Measurements from ENCODE around the gene BBS2. TPM values are rescaled to one million over a fixed set of nuclear protein-coding genes. Genes with fewer than 3 reads are reported as not detected.

Gene BBS2
- total and polyA plus RNA-seq, 2 of the 4 experiments (the other 2 are of a cell fraction) = 18.6 to 32.3 TPM

DNA sequence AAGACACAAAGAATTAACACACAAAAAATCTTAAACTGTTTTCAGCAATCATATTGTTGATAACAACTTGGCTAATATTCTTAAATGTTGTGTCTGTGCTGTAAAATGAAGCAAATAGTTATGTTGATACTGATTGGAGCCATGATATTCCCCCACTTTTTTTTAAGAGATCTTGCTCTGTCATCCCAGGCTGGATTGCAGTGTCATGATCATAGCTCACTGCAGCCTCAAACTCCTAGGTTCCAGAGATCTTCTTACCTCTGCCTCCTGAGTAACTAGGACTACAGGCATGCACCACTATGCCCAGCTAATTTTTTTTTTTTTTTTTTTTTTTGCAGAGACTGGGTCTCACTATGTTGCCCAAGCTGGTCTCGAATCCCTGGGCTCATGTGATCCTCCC lies 26.0 kb downstream of the BBS2 start:
- dilution Hi-C loops (cut with HindIII; ENCODE audit: low sequenced_read_pairs, unreplicated experiment) (no loop called here), in situ Hi-C loops (cut with MboI; ENCODE audit: low sequenced_read_pairs) (no loop called here), intact Hi-C loops (cut with micrococcal nuclease) (no loop called here)
- Histone ChIP-seq H3K4me3 (ENCODE audit: insufficient read depth, low read depth, low read length) (no peak overlapping the region), H3K14ac (replicated peaks; ENCODE audit: low read depth, low read length) (no peak overlapping the region), H3K4me1 (ENCODE audit: control insufficient read depth, insufficient read depth, low read length) (no peaks in the 10 kb centered on the region), H4K8ac (ENCODE audit: low read depth in 2 of 2, low read length in 2 of 2) (no peak overlapping the region), H4K20me1 (ENCODE audit: insufficient read depth, low read length) (no peaks in the 10 kb centered on the region), H3K27ac (ENCODE audit: insufficient read depth, low read length) (no peak overlapping the region), H2BK5ac (ENCODE audit: low read depth, low read length, poor library complexity, severe bottlenecking) (no peak overlapping the region), H3K9me3 (ENCODE audit: control insufficient read depth, insufficient read depth, low read length) (no peaks in the 10 kb centered on the region), H3K27me3 (ENCODE audit: control insufficient read depth, insufficient read depth, low read length) (no peaks in the 10 kb centered on the region), H3K56ac (ENCODE audit: extremely low read depth, insufficient read depth, low read length) (no peak overlapping the region), H2BK120ac (ENCODE audit: low read depth, low read length) (no peak overlapping the region), H2BK20ac (ENCODE audit: low read depth, low read length) (no peak overlapping the region), H2BK15ac (ENCODE audit: low read depth, low read length) (no peak overlapping the region), H3K18ac (ENCODE audit: low read depth, low read length) (no peak overlapping the region), H4K5ac (ENCODE audit: low read depth, low read length) (no peak overlapping the region), H3K9ac (ENCODE audit: low read depth, low read length) (no peak overlapping the region), H2AK9ac (replicated peaks; ENCODE audit: low read depth, low read length, poor library complexity) (no peak overlapping the region), H3K36me3 (ENCODE audit: control insufficient read depth, insufficient read depth, low read length) (peaks cover 5% of the 10 kb centered on the region), H3K79me1 (ENCODE audit: low read depth in 1 of 2, low read length in 2 of 2) (no peaks in the 10 kb centered on the region), H4K91ac (ENCODE audit: insufficient read depth, low read depth, low read length) (no peak overlapping the region), H3K4me2 (ENCODE audit: low read depth, low read length) (no peak overlapping the region), H3K9me1 (ENCODE audit: insufficient read depth, low read length) (no peaks in the 10 kb centered on the region), H2AFZ (replicated peaks; ENCODE audit: low read length, poor library complexity) (no peak overlapping the region), H3K23ac (ENCODE audit: low read depth, low read length) (no peak overlapping the region), H3K4ac (ENCODE audit: low read depth, low read length) (no peak overlapping the region), H2AK5ac (ENCODE audit: low read depth, low read length) (no peak overlapping the region)
- ATAC-seq (ENCODE audit: low read depth) (no peak), DNase-seq (no peak)
- CTCF ChIA-PET = interaction anchor here (0.7 kb wide), 1 partner anchor 1108 kb away, joined by 3 read pairs; no protein-coding TSS in a partner anchor
- no peak for TF ChIP-seq RFX5 (IDR thresholded peaks at IDR 0.05; ENCODE audit: low read depth, low read length)
- TF ChIP-seq, protein P1, sequence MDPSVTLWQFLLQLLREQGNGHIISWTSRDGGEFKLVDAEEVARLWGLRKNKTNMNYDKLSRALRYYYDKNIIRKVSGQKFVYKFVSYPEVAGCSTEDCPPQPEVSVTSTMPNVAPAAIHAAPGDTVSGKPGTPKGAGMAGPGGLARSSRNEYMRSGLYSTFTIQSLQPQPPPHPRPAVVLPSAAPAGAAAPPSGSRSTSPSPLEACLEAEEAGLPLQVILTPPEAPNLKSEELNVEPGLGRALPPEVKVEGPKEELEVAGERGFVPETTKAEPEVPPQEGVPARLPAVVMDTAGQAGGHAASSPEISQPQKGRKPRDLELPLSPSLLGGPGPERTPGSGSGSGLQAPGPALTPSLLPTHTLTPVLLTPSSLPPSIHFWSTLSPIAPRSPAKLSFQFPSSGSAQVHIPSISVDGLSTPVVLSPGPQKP (IDR thresholded peaks at IDR 0.05; ENCODE audit: borderline replicate concordance, low read depth, low read length) = no peak
- TF ChIP-seq, protein P2, sequence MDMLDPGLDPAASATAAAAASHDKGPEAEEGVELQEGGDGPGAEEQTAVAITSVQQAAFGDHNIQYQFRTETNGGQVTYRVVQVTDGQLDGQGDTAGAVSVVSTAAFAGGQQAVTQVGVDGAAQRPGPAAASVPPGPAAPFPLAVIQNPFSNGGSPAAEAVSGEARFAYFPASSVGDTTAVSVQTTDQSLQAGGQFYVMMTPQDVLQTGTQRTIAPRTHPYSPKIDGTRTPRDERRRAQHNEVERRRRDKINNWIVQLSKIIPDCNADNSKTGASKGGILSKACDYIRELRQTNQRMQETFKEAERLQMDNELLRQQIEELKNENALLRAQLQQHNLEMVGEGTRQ (IDR thresholded peaks at IDR 0.05; ENCODE audit: low read depth, low read length) = no peak
- TF ChIP-seq NFE2L2 (IDR thresholded peaks at IDR 0.05; ENCODE audit: low read depth, low read length) = no peak
- TF ChIP-seq, protein P3, sequence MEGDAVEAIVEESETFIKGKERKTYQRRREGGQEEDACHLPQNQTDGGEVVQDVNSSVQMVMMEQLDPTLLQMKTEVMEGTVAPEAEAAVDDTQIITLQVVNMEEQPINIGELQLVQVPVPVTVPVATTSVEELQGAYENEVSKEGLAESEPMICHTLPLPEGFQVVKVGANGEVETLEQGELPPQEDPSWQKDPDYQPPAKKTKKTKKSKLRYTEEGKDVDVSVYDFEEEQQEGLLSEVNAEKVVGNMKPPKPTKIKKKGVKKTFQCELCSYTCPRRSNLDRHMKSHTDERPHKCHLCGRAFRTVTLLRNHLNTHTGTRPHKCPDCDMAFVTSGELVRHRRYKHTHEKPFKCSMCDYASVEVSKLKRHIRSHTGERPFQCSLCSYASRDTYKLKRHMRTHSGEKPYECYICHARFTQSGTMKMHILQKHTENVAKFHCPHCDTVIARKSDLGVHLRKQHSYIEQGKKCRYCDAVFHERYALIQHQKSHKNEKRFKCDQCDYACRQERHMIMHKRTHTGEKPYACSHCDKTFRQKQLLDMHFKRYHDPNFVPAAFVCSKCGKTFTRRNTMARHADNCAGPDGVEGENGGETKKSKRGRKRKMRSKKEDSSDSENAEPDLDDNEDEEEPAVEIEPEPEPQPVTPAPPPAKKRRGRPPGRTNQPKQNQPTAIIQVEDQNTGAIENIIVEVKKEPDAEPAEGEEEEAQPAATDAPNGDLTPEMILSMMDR (conservative IDR thresholded peaks at IDR 0.05; ENCODE audit: low read depth, low read length) = no peak
- no peak for TF ChIP-seq CEBPB (IDR thresholded peaks at IDR 0.05; ENCODE audit: low read depth, low read length)
- no peak for TF ChIP-seq RCOR1 (IDR thresholded peaks at IDR 0.05; ENCODE audit: insufficient replicate concordance, low read length)
- TF ChIP-seq FOS (IDR thresholded peaks at IDR 0.05; ENCODE audit: low read depth, low read length) = no peak
- TF ChIP-seq SMC3 (IDR thresholded peaks at IDR 0.05; ENCODE audit: low read depth, low read length) = no peak
- no peak for TF ChIP-seq MXI1 (IDR thresholded peaks at IDR 0.05; ENCODE audit: borderline replicate concordance, low read depth, low read length)
- TF ChIP-seq MAZ (IDR thresholded peaks at IDR 0.05; ENCODE audit: borderline replicate concordance, low read depth, low read length) = no peak
- no peak for TF ChIP-seq POLR2A (IDR thresholded peaks at IDR 0.05; ENCODE audit: low read depth, low read length)
- no peak for TF ChIP-seq CHD1 (IDR thresholded peaks at IDR 0.05; ENCODE audit: low read depth, low read length)
- no TSS peak for BruUV-seq (replicated peaks)
- POLR2A ChIA-PET (ENCODE audit: unreplicated experiment) = no interaction called here
- no CpG with 5 or more reads among the region's 1 CpG for WGBS, 2 experiments (ENCODE audit: extremely low coverage in 2 of 2, insufficient read length in 1 of 2)
